HG03135 (cell line): ENCODE measurements around the gene ST3GAL5.
"Not testable (repeated sequence)": the region's sequence is repeated elsewhere in the genome, so short reads cannot be mapped to it uniquely, and the experiment has no call there.

Source experiments
- ATAC-seq: cut with Tn5 transposase; IDR thresholded peaks from one replicate; pipeline ENCODE4 v1.9.1; 2021; ENCODE audit warnings: mild to moderate bottlenecking, moderate library complexity; ENCODE audit not compliant: unreplicated experiment

Gene ST3GAL5

DNA sequence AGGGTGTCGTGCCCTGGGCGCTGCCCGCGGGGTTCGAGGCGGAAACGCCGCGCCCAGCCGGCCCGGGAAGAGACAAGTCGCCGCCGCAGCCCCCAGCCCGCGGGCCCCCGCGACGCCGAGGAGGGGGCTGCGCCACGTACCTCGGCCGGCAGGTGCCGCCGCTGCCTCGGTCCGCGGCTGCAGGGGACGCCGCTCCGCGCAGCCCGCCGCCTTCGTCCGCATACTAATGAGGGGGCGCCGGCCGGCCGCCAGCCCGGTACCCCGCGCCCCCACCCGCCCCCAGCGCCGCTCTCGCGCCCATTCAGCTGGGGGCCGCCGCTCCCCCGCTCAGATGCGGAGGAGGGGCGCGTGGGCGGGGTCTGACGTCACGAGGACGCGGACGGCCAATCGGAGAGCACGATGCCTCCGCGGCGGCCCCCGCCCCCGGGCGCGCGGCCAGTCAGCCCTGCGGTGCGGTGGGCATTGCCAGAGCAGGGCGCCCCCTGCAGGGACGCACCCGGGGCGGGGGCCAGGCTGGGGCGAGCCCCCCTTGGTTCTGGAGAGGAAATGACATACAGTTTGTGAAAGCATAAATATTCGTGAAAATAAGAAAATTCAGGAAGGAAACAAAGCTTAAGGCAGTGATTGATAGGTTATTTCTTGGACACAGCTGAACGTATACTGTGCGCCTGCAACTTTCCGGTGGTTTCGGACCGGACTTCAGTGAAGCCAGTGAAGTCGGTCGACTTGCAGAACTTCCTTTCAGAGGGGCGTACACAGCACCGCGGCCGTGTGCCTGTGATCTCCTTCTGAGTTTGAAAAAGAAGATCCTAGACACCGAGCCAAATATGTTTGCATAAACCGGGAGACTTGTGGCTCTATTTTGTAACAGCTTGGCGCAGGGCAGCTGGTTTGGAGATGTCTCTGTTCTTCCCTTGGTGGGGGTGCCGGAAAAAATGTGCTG lies at the start of gene ST3GAL5:
ST3GAL5 (minus strand) TSS at position 307 of the 943 bp plus-strand sequence; CDS start at position 222, 85 bp downstream.
- ATAC-seq, result peak; percentile 75

- no peak for ATAC-seq
Observed at GRCh38 chr2:85938456-85938855, 49.7 kb upstream of the ST3GAL5 start.

GRCh38 chr2:85937069-85937439 lies 48.3 kb upstream of the ST3GAL5 start:
- no peak for ATAC-seq

DNA sequence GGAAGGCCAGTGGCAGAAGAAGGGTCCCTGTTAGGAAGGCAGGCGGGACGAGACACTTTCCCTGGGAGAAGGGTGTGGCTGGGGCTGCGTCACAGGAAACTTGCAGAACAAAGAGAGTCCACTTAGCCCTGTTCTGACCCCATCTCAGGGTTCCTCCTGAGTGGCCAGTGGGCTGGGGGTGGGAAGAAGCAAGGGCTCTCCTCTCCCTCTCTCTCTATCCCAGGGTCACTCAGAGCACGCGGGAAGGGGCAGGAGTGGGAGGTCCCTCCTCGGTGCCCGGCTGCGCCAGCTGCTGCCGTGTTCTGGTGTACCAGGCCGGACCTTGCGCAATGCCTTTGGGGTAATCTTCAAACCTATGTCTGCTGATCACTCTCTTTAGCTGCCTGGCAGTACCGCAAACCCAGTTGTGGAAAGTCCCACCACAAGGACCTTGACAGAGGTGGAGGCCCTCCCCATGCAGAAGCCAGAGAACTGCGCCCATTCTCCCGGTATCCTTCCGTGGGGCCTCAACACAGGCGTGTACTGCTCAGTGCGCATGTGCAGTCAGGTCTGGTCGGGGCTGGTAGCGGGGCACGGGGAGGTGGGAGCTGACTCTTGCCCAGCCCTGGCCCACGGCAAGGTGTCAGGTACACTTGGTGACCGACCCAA lies 47.8 kb upstream of the ST3GAL5 start:
- ATAC-seq, result no peak

DNA sequence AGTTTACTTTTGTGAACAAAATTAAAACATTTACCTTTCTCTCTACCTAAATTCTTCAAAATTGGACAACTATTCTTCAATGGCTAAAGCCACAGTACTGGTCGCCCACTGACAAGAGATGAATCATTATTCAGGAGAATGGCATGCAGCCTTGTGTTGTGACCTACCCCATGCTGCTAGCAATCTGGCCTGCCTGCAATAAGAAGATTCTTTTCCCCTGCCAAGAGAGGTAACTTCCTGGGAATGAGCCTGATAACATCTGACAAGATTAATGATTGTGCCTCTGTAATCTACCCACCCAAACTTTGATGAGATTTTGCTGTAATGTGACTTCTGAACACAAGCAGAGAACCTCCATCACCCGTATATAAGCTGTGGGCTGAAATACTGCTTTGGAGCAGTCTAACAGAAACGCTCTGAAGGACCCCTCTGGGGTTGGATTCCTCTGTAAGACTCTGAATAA lies 47.0 kb upstream of the ST3GAL5 start:
- ATAC-seq, result no peak

- ATAC-seq, result no peak
Observed at GRCh38 chr2:85935170-85935745, 46.5 kb upstream of the ST3GAL5 start.

DNA sequence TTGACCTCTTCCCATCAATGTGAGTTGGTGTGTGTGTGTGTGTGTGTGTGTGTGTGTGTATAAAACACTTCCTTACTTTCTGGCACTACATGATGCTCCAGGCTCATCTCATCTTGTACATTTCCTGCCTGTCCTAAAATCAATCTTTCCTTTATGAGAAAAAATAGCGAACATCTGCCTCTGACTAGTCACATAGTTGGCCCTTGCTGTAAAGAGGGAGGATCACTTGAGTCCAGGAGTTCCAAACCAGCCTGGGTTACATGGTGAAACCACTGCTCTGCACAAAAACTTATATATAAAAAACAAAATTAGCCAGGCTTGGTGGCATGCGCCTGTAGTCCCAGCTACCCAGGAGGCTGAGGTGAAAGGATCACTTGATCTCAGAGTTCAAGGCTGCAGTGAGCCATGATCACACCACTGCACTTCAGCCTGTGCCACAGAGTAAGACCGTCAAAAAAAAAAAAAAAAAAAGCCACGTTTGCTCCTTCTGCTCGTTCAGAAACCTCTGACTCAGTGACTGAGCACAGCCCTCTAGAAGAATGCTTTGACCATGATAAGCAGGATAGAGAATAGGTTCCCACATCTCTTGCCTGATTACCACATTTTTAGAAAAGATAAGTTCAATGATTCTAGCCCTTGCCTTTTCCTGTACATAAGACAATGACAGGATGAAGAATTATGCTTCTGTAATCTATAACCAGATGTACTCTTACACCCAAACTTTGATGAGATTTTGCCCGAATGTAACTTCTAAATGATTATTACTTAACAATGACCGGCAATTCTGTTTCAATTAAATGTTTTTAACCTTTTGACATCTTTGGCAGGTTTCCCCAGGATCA lies 45.2 kb upstream of the ST3GAL5 start:
- no peak for ATAC-seq

DNA sequence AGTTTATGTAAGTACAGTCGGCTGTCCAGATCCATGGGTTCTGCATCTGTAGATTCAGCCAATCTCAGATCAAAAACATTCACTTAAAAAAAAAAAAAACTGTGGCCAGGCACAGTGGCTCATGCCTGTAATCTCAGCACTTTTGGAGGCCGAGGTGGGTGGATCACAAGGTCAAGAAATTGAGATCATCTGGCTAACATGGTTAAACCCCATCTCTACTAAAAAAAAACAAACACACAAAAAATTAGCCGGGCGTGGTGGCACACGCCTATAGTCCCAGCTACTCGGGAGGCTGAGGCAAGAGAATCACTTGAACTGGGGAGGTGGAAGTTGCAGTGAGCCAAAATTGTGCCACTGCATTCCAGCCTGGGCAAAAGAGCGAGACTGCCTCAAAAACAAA lies 42.4 kb upstream of the ST3GAL5 start:
- not testable (repeated sequence) for ATAC-seq

GRCh38 chr2:85930129-85931124 lies 41.6 kb upstream of the ST3GAL5 start:
- ATAC-seq, result no peak

DNA sequence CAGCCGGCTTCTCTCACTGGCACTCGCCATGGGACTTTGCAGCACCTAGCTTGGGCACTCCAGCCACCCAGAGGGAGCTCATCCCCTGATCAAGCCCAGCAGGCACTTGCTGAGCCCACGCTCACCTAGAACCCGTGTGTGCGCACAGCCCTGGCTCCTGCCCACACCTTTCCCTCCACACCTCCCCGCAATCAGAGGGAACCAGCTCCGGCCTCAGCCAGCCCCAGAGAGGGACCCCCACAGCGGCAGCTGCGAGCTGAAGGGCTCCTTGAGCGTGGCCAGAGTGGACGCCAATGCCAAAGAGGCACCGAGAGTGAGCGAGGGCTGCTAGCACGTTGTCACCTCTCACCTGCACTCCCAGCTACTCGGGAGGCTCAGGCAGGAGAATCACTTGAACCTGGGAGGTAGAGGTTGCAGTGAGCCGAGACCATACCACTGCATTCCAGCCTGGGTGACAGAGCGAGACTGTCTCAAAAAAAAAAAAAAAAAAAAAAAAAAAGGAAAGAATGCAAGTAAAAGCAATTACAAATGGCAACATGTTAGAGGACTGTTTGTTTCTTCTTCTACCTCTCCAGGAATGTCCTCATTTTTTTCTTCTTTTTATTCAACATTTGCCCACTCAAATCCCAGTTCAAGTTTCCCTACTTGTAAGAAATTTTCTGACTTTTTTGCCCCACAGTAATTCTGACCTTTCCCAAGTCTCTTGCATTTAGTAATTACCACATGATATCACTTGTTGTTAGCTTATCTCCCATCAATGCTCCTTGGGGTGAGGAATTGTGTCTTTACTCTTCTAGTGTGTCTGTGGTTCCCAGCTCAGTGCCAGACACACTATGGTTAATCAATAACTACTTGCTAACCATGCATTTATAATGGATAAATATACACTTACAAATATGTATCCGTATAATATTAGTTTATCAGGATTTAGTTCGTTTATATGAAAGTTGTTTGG lies 40.6 kb upstream of the ST3GAL5 start:
- ATAC-seq, result no peak

- no peak for ATAC-seq
Observed at GRCh38 chr2:85926931-85927661, 38.3 kb upstream of the ST3GAL5 start.

DNA sequence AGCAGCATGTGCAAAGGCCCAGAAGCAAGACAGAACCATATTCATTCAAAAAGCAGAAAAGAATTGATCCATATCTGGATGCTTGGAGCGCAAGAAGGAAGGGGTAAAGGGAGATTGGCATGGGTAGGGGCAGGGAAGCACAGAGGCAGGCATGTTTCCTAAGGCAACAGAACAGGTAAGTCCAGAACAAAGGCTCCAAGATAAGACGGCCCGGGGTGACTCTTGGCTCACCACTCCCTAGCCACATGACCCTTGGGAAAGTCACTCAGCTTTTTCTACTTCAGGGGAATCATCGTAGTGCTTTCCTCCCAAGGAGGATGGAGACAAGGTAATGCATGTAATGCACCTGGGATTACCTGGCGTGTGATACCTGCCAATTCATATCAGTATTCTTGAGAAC lies 37.7 kb upstream of the ST3GAL5 start:
- ATAC-seq, result no peak

- no peak for ATAC-seq
Observed at GRCh38 chr2:85925216-85925671, 36.5 kb upstream of the ST3GAL5 start.

GRCh38 chr2:85924522-85924921 lies 35.7 kb upstream of the ST3GAL5 start:
- ATAC-seq, result no peak

- no peak for ATAC-seq
Observed at GRCh38 chr2:85922199-85922598, 33.4 kb upstream of the ST3GAL5 start.

DNA sequence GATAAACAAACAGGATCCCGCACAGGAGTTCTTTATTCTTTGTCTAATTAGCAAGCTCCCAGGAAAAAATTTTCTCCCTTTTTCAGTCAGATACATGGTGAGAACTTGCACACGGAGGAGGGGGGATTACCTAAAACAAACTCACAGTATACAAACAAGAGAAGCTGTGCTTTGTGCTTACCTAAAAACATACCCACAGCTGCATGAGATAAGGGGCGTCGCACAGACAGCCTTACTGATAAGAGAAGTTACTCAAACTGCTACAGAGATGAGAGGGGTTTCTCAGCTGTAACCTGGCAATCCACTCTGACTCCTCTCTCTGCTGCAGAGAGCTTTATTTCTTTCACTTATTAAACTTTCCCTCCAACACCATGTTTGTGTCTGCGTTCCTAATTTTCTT lies 32.9 kb upstream of the ST3GAL5 start:
- ATAC-seq, result no peak

GRCh38 chr2:85920810-85921545 lies 32.2 kb upstream of the ST3GAL5 start:
- ATAC-seq, result no peak
